HepG2 (cell line): Measurements from ENCODE around the gene DNM3. TPM values are rescaled to one million over a fixed set of nuclear protein-coding genes. Genes with fewer than 3 reads are reported as not detected.

Experiments used
- ATAC-seq: fragments of 200-7000 bp; cut with Tn5 transposase; 3 replicates; pipeline ENCODE4 v1.9.1; 2020; ENCODE audit warnings: mild to moderate bottlenecking, moderate library complexity
- BruUV-seq: library from RNA; stranded (reverse); fragments of 400-500 nt; replicated peaks from 2 replicates; lab custom pipeline; 2021; lab: Mats Ljungman, UMichigan
- CTCF ChIA-PET: fragments of 300-600 bp; formaldehyde crosslinking; extraction: SDS; loops from one replicate; lab custom pipeline; 2021; ENCODE audit warnings: low total read pairs, inconsistent platforms, low intra/inter-chr PET ratio; lab: Yijun Ruan, JAX
- POLR2A ChIA-PET: fragments of 350-600 bp; sonication (Branson Sonifier 250); formaldehyde crosslinking; loops from one replicate; lab custom pipeline; 2020; ENCODE audit warnings: antibody characterized with exemption, inconsistent platforms; lab: Yijun Ruan, JAX
- DNase-seq: peaks from one replicate; pipeline ENCODE4 v3.0.0-alpha.2; 2015; ENCODE audit warnings: low spot score
- FAIRE-seq: peaks from 3 replicates; lab custom pipeline; 2011; peaks lifted over from hg19 to GRCh38; lab: Jason Lieb, UNC
- H2AFZ ChIP-seq: one replicate; pipeline ENCODE4 v1.6.1; 2011; ENCODE audit warnings: low read length, inconsistent platforms
- H3K27ac ChIP-seq: fragments of 300-600 bp; 3 replicates; pipeline ENCODE4 v1.8.0; 2011; ENCODE audit warnings: mixed run types, mild to moderate bottlenecking, mixed read lengths, low read length, inconsistent platforms; ENCODE audit not compliant: insufficient read depth; ENCODE audit errors: extremely low read length
- H3K27me3 ChIP-seq, 2 experiments: fragments of 200-600 bp in 1 of 2; 2 replicates in 1 of 2; 3 replicates in 1 of 2; pipeline versions ENCODE4 v1.6.0 to v1.8.0; 2011; ENCODE audit warnings: low read length in 2 of 2, mild to moderate bottlenecking in 2 of 2, moderate library complexity in 2 of 2, inconsistent platforms in 1 of 2; ENCODE audit not compliant: insufficient read depth in 2 of 2, control insufficient read depth in 1 of 2
- H3K36me3 ChIP-seq, 2 experiments: fragments of 200-600 bp in 1 of 2; replicated peaks in 1 of 2; 2 replicates in 1 of 2; 3 replicates in 1 of 2; pipeline versions ENCODE4 v1.5.1 to v1.8.0; 2011; ENCODE audit warnings: low read length in 2 of 2, inconsistent platforms in 1 of 2; ENCODE audit not compliant: insufficient read depth in 2 of 2, control insufficient read depth in 1 of 2
- H3K4me1 ChIP-seq: 2 replicates; pipeline ENCODE4 v1.5.1; 2012; ENCODE audit warnings: low read length, inconsistent platforms; ENCODE audit not compliant: insufficient read depth
- H3K4me2 ChIP-seq: 2 replicates; pipeline ENCODE4 v1.6.0; 2011; ENCODE audit warnings: low read depth, low read length, inconsistent platforms
- H3K4me3 ChIP-seq, 3 experiments: fragments of 200-600 bp in 1 of 3; sonication (generic), shearing (Covaris generic) in 1 of 3; replicated peaks in 1 of 3; 2 replicates each; pipeline ENCODE4 v1.5.1; 2011 to 2016; ENCODE audit warnings: low read length in 3 of 3, inconsistent platforms in 2 of 3, low read depth in 2 of 3, mild to moderate bottlenecking in 2 of 3, control low read depth in 1 of 3, mixed read lengths in 1 of 3; ENCODE audit not compliant: insufficient read depth in 1 of 3
- H3K79me2 ChIP-seq: one replicate; pipeline ENCODE4 v1.6.1; 2011; ENCODE audit warnings: low read length, inconsistent platforms; ENCODE audit not compliant: insufficient read depth
- H3K9ac ChIP-seq: 2 replicates; pipeline ENCODE4 v1.6.0; 2011; ENCODE audit warnings: mild to moderate bottlenecking, low read depth, low read length, inconsistent platforms; ENCODE audit not compliant: insufficient read depth
- H3K9me3 ChIP-seq: 2 replicates; pipeline ENCODE4 v1.5.1; 2012; ENCODE audit warnings: mild to moderate bottlenecking, low read length
- H4K20me1 ChIP-seq: 2 replicates; pipeline ENCODE4 v1.6.0; 2011; ENCODE audit warnings: inconsistent platforms, mild to moderate bottlenecking, low read length, moderate library complexity; ENCODE audit not compliant: insufficient read depth
- ARID4A ChIP-seq: sonication (generic); formaldehyde crosslinking; IDR thresholded peaks from 2 replicates; pipeline ENCODE4 v1.5.0; 2020; ENCODE audit warnings: mild to moderate bottlenecking, missing genetic modification reagents, borderline replicate concordance
- HOXA3 ChIP-seq: sonication (generic); formaldehyde crosslinking; IDR thresholded peaks from 2 replicates; pipeline ENCODE4 v1.5.0; 2020; ENCODE audit warnings: missing genetic modification reagents
- HOXA5 ChIP-seq: sonication (generic); formaldehyde crosslinking; IDR thresholded peaks from 2 replicates; pipeline ENCODE4 v1.4.0; 2020; ENCODE audit warnings: missing genetic modification reagents
- HOXA9 ChIP-seq: sonication (generic); formaldehyde crosslinking; IDR thresholded peaks from 2 replicates; pipeline ENCODE4 v1.8.1; 2022; ENCODE audit warnings: missing genetic modification reagents, mild to moderate bottlenecking, moderate library complexity, borderline replicate concordance
- ISL2 ChIP-seq: sonication (generic); formaldehyde crosslinking; IDR thresholded peaks from 2 replicates; pipeline ENCODE4 v1.5.0; 2020; ENCODE audit warnings: missing genetic modification reagents
- ISX ChIP-seq: sonication (generic); formaldehyde crosslinking; conservative IDR thresholded peaks from 2 replicates; pipeline ENCODE4 v1.5.0; 2020; ENCODE audit warnings: missing genetic modification reagents
- JARID2 ChIP-seq: sonication (generic); formaldehyde crosslinking; IDR thresholded peaks from 2 replicates; pipeline ENCODE4 v1.8.1; 2023; ENCODE audit warnings: missing genetic modification reagents, inconsistent platforms; ENCODE audit not compliant: insufficient replicate concordance
- KLF9 ChIP-seq: IDR thresholded peaks from 2 replicates; pipeline ENCODE4 v1.6.1; 2016; ENCODE audit warnings: low read depth
- MYC ChIP-seq: sonication (generic); formaldehyde crosslinking; IDR thresholded peaks from 2 replicates; pipeline ENCODE4 v1.9.0; 2021; ENCODE audit warnings: missing genetic modification reagents, borderline replicate concordance
- PCBP2 ChIP-seq: fragments of 200-400 bp; formaldehyde crosslinking; optimal IDR thresholded peaks from 2 replicates; pipeline ENCODE3; 2018; ENCODE audit warnings: low read length, low read depth; ENCODE audit not compliant: poor library complexity, severe bottlenecking
- TARDBP ChIP-seq: sonication (generic); formaldehyde crosslinking; IDR thresholded peaks from 2 replicates; pipeline ENCODE4 v1.8.0; 2022; ENCODE audit warnings: mild to moderate bottlenecking, missing genetic modification reagents
- ZBTB42 ChIP-seq: sonication (generic); formaldehyde crosslinking; IDR thresholded peaks from 2 replicates; pipeline ENCODE4 v1.5.0; 2020; ENCODE audit warnings: mild to moderate bottlenecking, missing genetic modification reagents
- ZFY ChIP-seq: sonication (generic); formaldehyde crosslinking; IDR thresholded peaks from 2 replicates; pipeline ENCODE4 v1.4.0; 2020; ENCODE audit warnings: missing genetic modification reagents
- ZNF276 ChIP-seq: sonication (generic); formaldehyde crosslinking; IDR thresholded peaks from 2 replicates; pipeline ENCODE4 v1.4.0; 2020; ENCODE audit warnings: mild to moderate bottlenecking, low read depth, missing genetic modification reagents
- ZNF331 ChIP-seq: sonication (generic); formaldehyde crosslinking; IDR thresholded peaks from 2 replicates; pipeline ENCODE4 v1.4.0; 2020; ENCODE audit warnings: missing genetic modification reagents
- ZNF770 ChIP-seq: sonication (generic); formaldehyde crosslinking; IDR thresholded peaks from 2 replicates; pipeline ENCODE4 v1.5.0; 2020; ENCODE audit warnings: mild to moderate bottlenecking, missing genetic modification reagents
- ZNF781 ChIP-seq: sonication (generic); formaldehyde crosslinking; IDR thresholded peaks from 2 replicates; pipeline ENCODE4 v1.5.1; 2020; ENCODE audit warnings: borderline replicate concordance, mild to moderate bottlenecking, missing genetic modification reagents; ENCODE audit errors: not compliant biosample characterization
- whole genome bisulfite sequencing: methylation state at CpG from one replicate; pipeline ENCODE4 v1.1.6; 2017; ENCODE audit warnings: low lambda C conversion rate; 5-methylcytosine and 5-hydroxymethylcytosine counted together
- in situ Hi-C: cut with HindIII; loops from 2 replicates; pipeline ENCODE4 v1.10.0; 2017; ENCODE audit warnings: low pct_unique_long_range_greater_than_20kb; ENCODE audit not compliant: extremely low pct_ligation_motif_present
- intact Hi-C: fragments of 100-400 bp; cut with micrococcal nuclease; formaldehyde crosslinking; loops from one replicate; pipeline ENCODE4 v1.10.0; 2022; ENCODE audit not compliant: unreplicated experiment
- polyA plus RNA-seq, 8 experiments: library from polyadenylated mRNA; depleted of rRNA in 3 of 8; stranded (reverse) in 7 of 8; unstranded in 1 of 8; fragments of >200 nt; fragmentation: Illumina TruSeq in 4 of 8; extraction: Trizol in 4 of 8; gene quantifications; 2 replicates each; pipeline versions ENCODE4 v1.2.1 to v1.2.3, GENCODE V29; 2011 to 2016; ENCODE audit warnings: low read depth in 4 of 8, missing spikeins in 1 of 8, mixed read lengths in 1 of 8; ENCODE audit not compliant: insufficient read depth in 1 of 8
- total RNA-seq, 5 experiments: library from RNA; depleted of rRNA; stranded (reverse); fragments of >200 nt; fragmentation: Illumina TruSeq; extraction: Trizol; gene quantifications; 2 replicates each; pipeline ENCODE4 v1.2.3, GENCODE V29; 2016; ENCODE audit warnings: low read depth in 1 of 5

The DNM3 gene
- total and polyA plus RNA-seq, 2 of the 13 experiments (the other 11 are each of a cell fraction or from before 2014, with no cell fraction given), result 0.05 TPM; not detected in 1

- CTCF ChIA-PET, result no interaction called here
These were observed 466.8 kb downstream of the DNM3 start for GRCh38 chr1:172308142-172308541.

More at GRCh38 chr1:172308142-172308541, 466.8 kb downstream of the DNM3 start:
- FAIRE-seq, result no peak
- Histone ChIP-seq H2AFZ (no peak overlapping the region), H3K36me3 (no peaks in the 10 kb centered on the region), H3K27ac (no peak overlapping the region), H3K9ac (no peak overlapping the region), H3K79me2 (no peaks in the 10 kb centered on the region), H4K20me1 (no peaks in the 10 kb centered on the region), H3K4me1 (no peaks in the 10 kb centered on the region), H3K4me2 (no peak overlapping the region), H3K27me3 (no peaks in the 10 kb centered on the region), H3K9me3 (no peaks in the 10 kb centered on the region), H3K4me3 (no peak overlapping the region)
- TF ChIP-seq ZNF781 (CRISPR knock-in tag) (no peak), ARID4A (no peak), ZNF770 (CRISPR knock-in tag) (no peak), ZFY (CRISPR knock-in tag) (no peak), ZBTB42 (CRISPR knock-in tag) (no peak), JARID2 (CRISPR knock-in tag) (no peak), KLF9 (no peak), ISL2 (no peak), HOXA9 (CRISPR knock-in tag) (no peak), TARDBP (CRISPR knock-in tag) (no peak), MYC (no peak), ZNF331 (CRISPR knock-in tag) (no peak), PCBP2 (no peak), HOXA5 (CRISPR knock-in tag) (no peak), ISX (no peak), ZNF276 (CRISPR knock-in tag) (no peak), HOXA3 (CRISPR knock-in tag) (no peak)
- 30% methylated on average over 2 of the region's 2 CpGs for WGBS
- POLR2A ChIA-PET, result no interaction called here
- intact Hi-C loops (no loop called here), in situ Hi-C loops (no loop called here)
- no peak for DNase-seq
- ATAC-seq, result no peak
- BruUV-seq, result no TSS peak
